Amniotic stem cell (primary cell): ENCODE data around the gene BCL2L2.

Source experiments
- DNase-seq: peaks from one replicate; lab custom pipeline; 2025; lab: John Stamatoyannopoulos, UW

The BCL2L2 gene

DNA sequence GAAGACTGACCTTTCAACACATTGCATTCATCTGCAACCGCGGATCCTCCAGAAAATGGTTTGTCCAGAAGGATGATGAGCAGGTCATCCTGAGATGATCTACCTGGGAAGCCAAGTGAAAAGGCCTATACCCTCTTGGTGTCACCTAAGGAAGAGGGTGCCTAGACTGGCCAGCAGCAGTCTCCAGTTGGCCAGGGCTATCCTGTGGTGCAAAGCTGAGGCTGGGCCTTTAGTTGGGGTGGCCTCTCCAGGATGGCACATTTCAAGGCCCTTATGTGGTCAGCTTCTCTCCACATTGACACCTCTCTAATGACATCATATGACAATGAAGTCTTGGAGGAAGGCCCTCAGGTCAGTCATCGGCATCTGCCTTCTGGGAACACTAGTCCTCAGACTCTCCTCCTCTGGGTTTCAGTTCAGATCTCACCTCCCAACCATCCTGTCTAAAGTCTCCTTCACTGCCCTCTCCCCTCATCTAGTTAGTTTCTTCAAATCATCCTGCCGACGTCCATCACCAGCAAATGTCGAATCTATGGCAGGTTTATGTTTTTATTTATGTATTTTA lies 49.3 kb downstream of the BCL2L2 start:
- DNase-seq, result no peak

DNA sequence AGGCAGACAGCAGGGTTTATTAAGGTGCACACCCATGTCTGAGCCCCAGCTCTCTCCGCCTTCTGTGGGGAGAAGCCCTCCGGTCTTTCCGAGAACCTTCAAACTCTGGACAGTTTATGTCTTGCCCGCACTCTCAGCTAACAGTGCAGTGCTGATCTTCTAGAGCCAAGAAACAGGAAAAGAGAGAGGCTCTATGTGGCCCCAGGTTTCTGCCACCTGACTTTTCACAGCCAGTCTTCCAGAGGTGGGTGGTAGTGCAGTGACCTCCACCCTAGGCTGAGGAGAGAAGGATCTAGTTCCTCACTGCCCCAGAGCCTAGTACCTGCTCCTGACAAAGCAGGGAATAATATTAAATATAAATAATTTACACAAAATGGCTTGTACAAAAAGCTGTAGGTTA lies 50.0 kb downstream of the BCL2L2 start:
- no peak for DNase-seq

DNA sequence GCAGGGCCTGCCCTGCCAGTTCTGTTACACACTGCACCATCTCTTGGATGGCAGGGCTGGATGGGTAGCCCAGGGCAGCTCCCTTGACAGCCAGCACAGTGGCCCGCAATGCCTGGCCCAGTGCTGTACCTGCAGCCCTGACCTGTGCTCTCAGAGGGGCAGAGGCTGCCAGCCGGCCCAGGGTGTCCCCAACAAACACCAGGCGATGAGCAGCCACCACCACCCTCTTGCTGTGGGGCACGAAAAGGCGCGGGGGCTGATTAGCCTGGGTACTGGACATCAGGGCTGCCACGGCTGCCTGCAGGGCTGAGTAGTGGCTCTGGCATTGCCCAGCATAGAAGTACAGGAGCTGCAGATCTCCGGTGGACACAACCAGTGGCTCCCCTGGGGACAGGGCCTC lies 50.6 kb downstream of the BCL2L2 start:
- DNase-seq, result no peak

DNA sequence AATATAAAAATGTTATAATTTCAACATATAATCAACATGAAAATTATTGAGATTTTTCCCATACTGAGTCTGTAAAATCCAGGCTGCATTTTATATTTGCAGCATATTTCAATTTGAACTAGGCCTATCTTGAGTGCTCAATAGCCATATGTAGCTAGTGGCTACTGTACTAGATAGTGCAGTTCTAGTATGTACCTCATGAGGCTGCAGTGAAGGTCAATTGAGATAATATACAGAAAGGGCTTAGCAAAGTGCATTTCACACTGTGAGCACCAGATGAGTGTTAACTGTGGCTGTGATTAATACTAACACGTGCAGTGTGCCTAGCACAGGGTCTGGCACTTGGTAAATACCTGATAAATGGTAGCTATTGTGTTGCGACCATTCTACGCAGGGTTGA lies 51.4 kb downstream of the BCL2L2 start:
- DNase-seq, result no peak

DNA sequence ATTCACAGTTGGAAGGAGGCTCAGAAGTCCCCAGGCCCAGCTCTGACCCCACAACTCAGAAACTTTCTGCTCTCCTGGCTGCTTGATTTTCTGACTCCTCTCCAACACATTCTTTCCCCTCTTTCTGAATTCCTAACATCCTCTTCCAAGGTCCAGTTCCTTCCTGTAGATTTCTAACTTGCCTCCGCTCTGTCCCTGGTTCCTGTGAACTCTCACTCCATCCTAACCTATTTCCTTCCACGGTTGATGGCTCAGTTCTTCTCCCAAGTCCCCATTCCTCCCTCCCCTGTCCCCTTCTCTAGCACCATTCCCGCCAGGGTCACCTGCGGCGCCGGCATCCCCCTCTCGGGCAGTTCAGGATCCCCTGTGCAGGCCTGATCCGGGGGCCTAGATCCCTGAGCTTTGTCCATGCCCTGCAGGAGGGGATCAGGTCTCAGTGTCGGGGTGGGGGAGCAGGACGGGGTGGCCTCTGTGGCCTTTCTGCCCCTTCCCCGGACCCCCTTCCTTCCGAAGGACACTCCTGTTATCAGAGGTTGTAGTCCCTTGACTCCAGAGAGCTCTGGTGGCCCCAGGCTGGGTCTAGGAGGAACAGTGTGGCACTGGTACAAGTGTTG lies 52.0 kb downstream of the BCL2L2 start:
- DNase-seq, result no peak

DNA sequence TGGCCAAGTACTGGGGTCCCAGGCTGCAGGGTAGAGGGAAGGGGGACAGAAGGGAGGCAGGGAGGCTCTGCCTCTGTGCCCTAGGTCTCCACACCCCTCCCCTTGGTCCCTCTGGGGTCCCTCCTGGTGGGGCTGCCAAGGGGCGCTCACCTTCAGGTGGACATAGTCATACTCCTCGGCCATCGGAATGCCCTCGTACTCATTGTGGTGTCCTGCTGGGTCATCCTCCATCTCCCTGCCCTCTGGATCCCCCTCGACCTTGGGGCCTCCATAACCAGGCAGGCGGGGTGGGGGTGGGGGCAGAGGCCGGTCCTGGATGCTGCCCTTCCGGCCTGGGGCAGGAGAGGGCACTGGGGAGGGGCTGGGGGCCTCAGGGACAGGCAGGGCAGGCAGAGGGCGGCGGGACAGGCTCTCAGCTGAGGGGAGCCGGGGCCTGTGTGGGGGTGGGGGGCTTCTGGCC lies 52.6 kb downstream of the BCL2L2 start:
- DNase-seq, result no peak

DNA sequence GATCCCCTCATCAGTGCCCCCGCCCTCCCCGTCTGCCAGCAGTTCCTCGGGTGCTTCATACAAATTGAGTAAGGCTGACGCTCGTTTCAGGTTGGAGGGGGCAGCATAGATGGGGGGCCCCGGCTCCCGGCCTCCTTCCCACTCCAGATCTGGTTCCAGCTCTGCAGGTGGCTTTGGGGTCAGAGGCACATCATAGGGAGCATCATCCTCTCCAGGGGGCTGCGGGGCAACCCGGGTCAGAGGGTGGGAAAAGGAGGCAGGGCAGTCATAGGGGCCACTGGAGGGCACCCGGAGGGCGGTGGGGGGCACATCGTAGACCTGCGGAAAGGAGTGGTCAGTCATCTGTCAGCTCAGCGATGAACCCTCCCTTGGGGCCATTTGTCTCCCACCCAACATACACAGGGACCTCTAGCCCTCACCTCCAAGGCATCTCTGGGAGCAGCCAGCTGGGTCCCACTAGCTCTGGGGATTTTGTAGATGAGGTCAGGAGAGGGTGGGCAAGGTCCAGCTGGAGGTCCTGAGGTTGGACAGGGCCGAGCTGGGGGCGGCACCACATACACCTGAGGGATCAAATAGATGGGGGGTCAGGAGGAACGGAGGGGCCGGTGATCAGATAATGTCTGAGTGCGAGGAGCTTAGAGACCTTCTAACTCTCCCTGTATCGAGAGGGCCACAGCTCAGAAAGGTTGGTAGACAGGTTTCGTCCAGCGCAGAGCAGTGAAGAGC lies 53.3 kb downstream of the BCL2L2 start:
- DNase-seq, result no peak

DNA sequence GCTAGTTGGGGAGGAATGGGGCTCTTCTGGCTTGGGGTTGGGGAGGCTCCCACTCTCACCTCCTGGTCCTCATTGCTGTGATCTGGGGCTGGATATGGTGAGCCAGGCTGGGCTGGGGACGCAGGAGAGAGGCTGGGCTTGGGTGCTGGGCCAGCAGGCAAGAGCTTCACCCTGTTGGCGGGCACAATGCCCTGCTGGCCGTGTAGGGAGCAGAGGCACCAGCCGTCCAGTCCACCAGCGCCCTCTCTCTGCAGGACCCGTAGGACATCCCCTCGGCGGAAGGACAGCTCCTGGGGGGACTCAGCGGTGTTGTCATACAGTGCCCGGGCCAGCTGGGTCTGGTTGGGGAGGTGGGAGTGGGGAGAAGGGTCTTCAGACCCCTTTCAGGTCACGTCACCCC lies 53.9 kb downstream of the BCL2L2 start:
- no peak for DNase-seq

DNA sequence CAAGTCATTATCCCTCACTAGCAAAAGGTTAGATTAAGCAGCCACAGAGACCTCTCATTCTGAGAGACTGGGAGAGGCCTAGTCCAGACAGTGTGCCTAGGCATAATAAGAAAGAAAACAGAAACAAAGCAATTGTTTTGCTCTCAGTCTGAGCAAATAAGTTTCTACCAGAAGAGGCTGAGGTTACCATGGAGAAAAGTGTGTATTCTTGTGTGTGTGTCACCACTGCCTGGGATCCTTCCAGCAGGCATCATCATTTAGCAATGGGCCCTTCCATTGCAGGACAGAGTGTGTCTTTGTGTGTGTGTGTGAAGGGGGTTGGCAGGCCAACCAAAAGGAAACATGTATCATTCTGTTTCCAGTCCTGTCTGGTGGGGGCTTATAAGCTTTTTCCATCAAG lies 54.7 kb downstream of the BCL2L2 start:
- no peak for DNase-seq
